Endothelial cell of hepatic sinusoid (primary cell): ENCODE measurements around the gene TBATA.

Experiments used
- in situ Hi-C: cut with HindIII; loops from 2 replicates; pipeline ENCODE4 v1.10.0; 2017; ENCODE audit warnings: low sequenced_read_pairs

The TBATA gene

DNA sequence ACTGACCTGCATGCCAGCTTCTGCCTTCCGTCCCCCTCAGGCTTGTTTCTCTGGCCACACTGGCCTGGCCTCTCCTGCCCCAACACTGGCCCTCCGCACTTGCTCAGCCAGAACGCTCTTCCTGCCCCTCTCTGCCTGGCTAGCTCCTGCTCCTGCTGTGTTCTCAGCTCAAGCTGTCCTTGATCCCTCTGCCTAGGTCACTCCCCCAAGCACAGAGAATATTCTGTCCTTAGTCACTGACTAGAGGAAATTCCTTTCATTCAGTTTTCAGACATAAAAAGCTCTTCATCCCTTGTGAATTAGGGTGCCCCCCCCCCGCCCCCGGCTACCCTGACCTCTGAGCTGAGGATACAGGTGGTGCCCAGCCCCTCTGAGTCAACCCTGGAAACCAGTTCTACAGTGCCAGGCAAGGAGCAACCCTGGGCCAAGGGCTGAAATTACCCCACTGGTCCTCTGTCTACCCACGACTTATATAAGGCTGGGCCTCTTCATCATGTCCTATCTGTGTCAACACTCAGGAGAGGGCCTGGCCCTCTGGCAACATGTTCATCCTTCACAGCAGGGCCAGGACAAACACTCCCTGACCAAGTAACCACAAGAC is 23.9 kb upstream of the TBATA start:
- in situ Hi-C loops = loop anchor here (5.0 kb wide), 2 partner anchors 73 to 92 kb away; no protein-coding TSS in a partner anchor

DNA sequence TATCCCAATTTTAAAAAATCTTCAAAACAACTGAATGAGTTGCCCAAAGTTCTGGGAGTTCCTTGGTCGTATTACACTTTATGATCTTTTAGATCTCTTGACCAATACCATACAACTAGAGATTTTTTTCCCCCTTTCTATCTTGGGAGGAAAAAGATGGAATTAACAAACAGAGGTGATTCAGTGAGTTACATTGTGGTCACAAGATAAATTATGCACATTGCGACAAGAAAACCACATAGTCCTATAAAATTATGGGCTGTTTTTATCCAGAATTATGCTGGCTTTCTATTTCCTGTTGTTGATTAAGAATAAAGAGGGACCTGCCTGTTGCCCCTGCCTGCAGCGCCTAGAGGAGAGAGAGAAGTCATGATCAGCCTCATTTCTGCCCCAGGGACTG is 22.4 kb upstream of the TBATA start:
- in situ Hi-C loops = loop anchor here (5.0 kb wide), 2 partner anchors 75 to 90 kb away; no protein-coding TSS in a partner anchor

DNA sequence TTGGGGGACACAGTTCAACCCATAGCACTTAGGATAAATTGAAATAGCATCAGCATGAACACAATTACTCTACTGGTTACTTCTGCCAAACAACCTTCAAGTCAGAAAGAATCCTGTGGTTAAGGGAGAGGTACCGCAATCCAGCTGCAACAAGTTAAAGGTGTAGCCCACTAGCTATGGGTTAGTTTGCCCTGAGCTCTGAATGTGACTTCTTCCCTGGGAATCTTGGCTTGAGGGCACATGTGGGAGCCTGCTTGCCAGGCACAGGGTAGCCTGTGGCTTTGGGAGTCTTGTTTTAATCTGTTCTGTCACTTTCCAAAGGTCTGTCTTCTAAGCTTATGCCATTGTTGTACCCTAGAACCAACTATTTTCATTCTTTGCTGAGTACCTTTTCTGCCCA is 21.7 kb upstream of the TBATA start:
- in situ Hi-C loops = loop anchor here (5.0 kb wide), 2 partner anchors 75 to 90 kb away; no protein-coding TSS in a partner anchor

DNA sequence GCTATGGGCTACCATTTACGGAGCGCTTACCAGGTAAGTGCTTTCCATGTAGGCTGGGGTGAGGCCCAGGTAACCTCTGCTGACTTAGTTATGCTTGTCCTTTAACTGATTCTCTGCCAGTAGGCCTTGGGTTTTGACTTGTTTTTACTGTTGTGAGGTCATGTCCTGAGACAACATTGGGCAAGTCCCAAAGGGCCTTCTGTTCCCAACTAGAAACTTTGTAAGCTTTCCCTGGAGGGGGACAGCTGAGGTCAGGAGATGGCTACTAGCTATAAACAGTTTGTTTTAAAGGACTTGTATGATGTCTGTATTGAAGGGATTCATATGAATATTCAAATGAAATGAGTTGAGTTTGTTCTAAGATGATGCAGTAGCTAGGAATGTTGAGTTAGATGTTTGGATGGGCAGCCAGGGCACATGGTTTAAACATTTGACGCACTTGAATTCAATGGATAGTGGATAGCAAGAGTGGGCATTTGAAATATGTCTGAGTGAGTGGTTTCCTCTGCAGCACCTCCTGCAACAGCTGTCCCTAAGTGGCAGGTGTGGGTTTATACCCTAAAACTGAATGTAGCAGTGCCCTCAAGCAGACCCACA is 20.5 kb upstream of the TBATA start:
- in situ Hi-C loops = loop anchor here (5.0 kb wide), 2 partner anchors 77 to 88 kb away; no protein-coding TSS in a partner anchor

GRCh38 chr10:70804421-70804808 is 19.2 kb upstream of the TBATA start:
- in situ Hi-C loops = no loop called here

GRCh38 chr10:70803775-70804420 is 18.7 kb upstream of the TBATA start:
- in situ Hi-C loops = no loop called here

DNA sequence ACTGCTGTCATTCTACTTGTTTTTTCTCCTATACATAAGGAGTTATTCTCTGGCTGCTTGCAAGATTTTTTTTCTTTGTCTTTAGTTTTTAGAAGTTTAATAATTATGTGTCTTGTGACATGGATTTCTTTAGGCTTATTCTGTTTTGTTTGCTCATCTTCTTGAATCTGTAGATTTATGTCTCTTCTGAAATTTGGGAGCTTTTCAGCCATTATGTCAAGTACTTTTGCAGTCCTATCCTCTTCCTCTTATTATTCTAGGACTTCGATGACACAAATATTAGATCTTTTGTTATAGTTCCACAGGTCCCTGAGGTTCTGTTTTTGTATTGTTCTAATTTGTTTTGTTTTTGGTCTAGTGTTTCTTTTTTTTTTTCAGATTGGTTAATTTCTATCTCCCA is 16.7 kb upstream of the TBATA start:
- in situ Hi-C loops = no loop called here

GRCh38 chr10:70799124-70799523 is 13.9 kb upstream of the TBATA start:
- in situ Hi-C loops = no loop called here

DNA sequence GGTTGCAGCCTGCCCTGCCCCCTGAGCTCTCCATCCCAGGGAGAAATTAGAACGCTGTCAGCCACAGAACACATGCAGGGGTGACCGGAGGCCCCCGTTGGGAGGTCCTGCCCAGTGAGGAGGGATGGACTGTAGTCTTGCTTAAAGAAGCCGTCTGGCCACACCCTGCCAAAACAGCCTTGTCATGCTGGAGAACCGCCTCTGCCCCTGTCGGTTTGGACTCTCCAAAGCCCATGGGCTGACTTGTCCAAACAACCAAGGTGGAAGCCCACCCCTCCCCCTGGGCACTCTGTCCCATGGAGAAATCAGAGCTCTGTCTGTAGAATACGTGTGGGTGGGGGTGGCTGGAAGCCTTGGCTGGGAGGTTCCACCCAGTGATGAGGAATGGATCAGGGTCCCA is 12.7 kb upstream of the TBATA start:
- in situ Hi-C loops = no loop called here

DNA sequence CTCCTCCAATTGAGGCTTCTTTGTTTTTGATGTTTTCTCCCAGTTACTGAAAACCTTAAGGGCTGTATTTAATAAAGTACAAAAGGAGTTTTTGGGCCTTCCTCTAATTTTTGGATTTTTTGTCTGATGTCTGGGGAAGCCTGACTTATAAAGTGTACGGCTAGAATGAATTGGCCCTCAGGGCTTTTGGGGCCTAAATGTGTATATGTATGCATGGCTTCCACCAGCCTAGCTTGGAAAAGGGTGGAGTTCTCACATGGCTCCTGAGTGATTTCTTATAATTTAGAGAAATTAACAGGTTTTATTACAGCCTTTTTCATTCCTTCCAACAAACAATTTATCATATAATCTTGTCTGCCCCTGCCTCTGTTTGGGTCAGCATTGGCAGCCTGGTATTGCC is 10.4 kb upstream of the TBATA start:
- in situ Hi-C loops = no loop called here

DNA sequence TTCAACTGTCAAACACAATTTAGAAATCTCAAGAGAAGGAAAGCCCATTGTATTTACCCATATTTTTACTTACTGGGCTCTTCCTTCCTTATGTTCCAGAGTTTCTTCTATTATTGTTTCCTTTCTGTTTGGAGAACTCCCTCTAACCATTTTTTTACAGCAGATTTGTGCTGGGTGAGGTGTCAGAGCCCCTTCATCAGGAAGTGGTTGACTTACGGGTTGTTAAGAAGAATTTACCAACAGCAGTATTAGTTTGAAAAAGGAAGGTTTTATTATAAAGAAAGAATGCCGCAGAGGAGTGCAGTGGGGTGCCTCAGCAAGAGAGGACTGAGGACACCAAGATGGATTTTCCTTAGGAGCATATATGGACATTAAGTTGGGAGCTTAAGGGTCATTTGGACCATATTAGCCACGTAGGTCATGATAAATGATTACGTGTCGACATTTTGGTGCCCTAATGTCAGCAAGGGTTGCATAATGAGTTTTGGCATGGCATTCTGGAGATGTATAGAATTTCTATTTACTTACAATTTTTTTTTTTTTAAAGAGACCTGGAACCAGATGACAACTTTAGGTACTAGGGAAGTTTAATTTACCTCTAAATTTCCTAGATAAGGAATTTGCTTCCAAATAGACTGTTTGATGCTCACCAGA is 6.3 kb upstream of the TBATA start:
- in situ Hi-C loops = no loop called here

- in situ Hi-C loops = no loop called here
Measured at GRCh38 chr10:70786799-70787415, 1.7 kb upstream of the TBATA start.

- in situ Hi-C loops = no loop called here
Measured at GRCh38 chr10:70784471-70784870, 706 bp downstream of the TBATA start.

- in situ Hi-C loops = no loop called here
Measured at GRCh38 chr10:70784016-70784415, 1.2 kb downstream of the TBATA start.

GRCh38 chr10:70782746-70783680 is 2.2 kb downstream of the TBATA start:
- in situ Hi-C loops = no loop called here

DNA sequence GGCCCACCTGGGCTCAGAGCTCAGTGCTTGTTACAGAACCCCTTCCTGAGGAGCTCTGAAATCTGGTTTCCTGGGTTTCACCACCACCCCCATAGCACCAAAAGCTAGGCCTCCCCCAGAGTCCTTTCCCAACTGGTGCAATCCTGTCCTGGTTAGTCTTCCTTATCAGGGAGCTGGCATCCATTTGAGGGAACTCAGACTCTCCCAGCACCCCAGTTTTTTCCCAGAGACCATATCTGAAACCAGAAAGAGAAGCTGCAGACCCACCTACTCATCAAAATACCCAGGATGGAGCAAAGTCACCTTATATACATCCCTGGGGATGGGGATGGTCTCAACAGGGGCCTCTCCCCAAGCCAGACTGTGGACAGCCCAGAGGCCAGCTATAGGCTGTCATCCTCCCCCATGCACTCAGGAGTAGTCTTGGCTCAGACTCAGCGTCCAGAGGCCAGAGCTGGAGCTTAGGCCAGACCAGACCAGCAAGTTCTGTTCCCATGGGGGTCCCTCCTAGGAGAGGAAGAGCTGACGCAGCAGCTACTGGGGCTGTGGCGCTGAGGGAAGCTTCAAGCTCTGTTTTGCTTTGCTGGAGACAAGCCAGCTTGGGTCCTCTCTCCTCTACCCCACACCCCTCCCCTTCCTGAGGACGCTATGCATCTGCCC is 3.0 kb downstream of the TBATA start:
- in situ Hi-C loops = no loop called here

- in situ Hi-C loops = no loop called here
Measured at GRCh38 chr10:70781461-70782051, 3.6 kb downstream of the TBATA start.

- in situ Hi-C loops = no loop called here
Measured at GRCh38 chr10:70780772-70781171, 4.4 kb downstream of the TBATA start.

DNA sequence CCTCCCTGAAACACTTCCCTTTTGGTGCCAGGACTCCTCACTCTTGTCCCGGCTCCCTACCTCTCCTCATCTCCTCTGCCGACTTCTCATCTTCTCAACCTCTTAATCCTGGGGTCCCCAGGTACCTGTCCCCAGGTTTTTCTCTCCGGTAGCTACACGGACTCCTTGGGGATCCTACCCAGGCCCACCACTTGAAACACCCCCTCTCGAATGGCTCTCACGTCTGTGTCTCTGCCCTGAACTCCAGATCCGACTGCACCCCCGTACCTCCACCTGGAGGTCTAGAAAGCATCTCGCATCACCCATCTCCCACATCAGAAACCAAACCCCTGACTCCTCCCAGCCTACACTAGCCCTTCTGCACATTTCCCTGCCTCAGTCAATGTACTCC is 4.8 kb downstream of the TBATA start:
- in situ Hi-C loops = no loop called here
